H9 (cell line): ENCODE results near the gene MAP7. TPM values are rescaled to one million over a fixed set of nuclear protein-coding genes. Genes with fewer than 3 reads are reported as not detected.

Experiments
- DNase-seq: peaks from one replicate; pipeline ENCODE4 v3.0.0-alpha.2; 2017
- H2AFZ ChIP-seq: one replicate; pipeline ENCODE4 v1.6.1; 2013; ENCODE audit warnings: mild to moderate bottlenecking, low read length, control low read depth, moderate library complexity
- H2AK5ac ChIP-seq: 2 replicates; pipeline ENCODE4 v1.6.1; 2013; ENCODE audit warnings: low read length, control low read depth, mixed read lengths; ENCODE audit not compliant: insufficient read length
- H2BK120ac ChIP-seq: one replicate; pipeline ENCODE4 v1.6.1; 2013; ENCODE audit warnings: low read depth, mild to moderate bottlenecking, low read length, control low read depth, inconsistent platforms; ENCODE audit not compliant: poor library complexity, severe bottlenecking
- H2BK12ac ChIP-seq: 2 replicates; pipeline ENCODE4 v1.6.1; 2013; ENCODE audit warnings: low read length, control low read depth, mixed read lengths, low read depth; ENCODE audit not compliant: insufficient read length
- H2BK15ac ChIP-seq: 2 replicates; pipeline ENCODE4 v1.6.1; 2013; ENCODE audit warnings: low read depth, low read length, control low read depth
- H2BK20ac ChIP-seq: one replicate; pipeline ENCODE4 v1.6.1; 2013; ENCODE audit warnings: low read depth, mild to moderate bottlenecking, low read length, control low read depth, inconsistent platforms; ENCODE audit not compliant: poor library complexity, severe bottlenecking
- H2BK5ac ChIP-seq: 2 replicates; pipeline ENCODE4 v1.6.1; 2013; ENCODE audit warnings: low read length, control low read depth, mixed read lengths; ENCODE audit not compliant: insufficient read length
- H3K14ac ChIP-seq: 2 replicates; pipeline ENCODE4 v1.6.1; 2013; ENCODE audit warnings: low read length, control low read depth; ENCODE audit not compliant: insufficient read depth
- H3K18ac ChIP-seq: 2 replicates; pipeline ENCODE4 v1.6.1; 2013; ENCODE audit warnings: low read depth, mild to moderate bottlenecking, mixed read lengths, low read length, control low read depth; ENCODE audit not compliant: insufficient read length
- H3K23ac ChIP-seq: 2 replicates; pipeline ENCODE4 v1.6.1; 2013; ENCODE audit warnings: low read length, control low read depth, mixed read lengths, low read depth; ENCODE audit not compliant: insufficient read length
- H3K23me2 ChIP-seq: 2 replicates; pipeline ENCODE4 v1.6.1; 2013; ENCODE audit warnings: low read depth, mild to moderate bottlenecking, mixed read lengths, low read length, control low read depth; ENCODE audit not compliant: insufficient read length, poor library complexity, severe bottlenecking
- H3K27ac ChIP-seq: 2 replicates; pipeline ENCODE4 v1.5.1; 2013; ENCODE audit warnings: low read length, control low read depth, mixed read lengths, low read depth; ENCODE audit not compliant: insufficient read length
- H3K27me3 ChIP-seq: 2 replicates; pipeline ENCODE4 v1.6.1; 2013; ENCODE audit warnings: low read length, control low read depth, inconsistent platforms; ENCODE audit not compliant: insufficient read depth
- H3K4ac ChIP-seq: 2 replicates; pipeline ENCODE4 v1.6.1; 2013; ENCODE audit warnings: low read depth, mild to moderate bottlenecking, control low read depth, inconsistent platforms, low read length, moderate library complexity
- H3K4me1 ChIP-seq: 2 replicates; pipeline ENCODE4 v1.6.1; 2013; ENCODE audit warnings: low read length, control low read depth, inconsistent platforms; ENCODE audit not compliant: insufficient read depth
- H3K4me2 ChIP-seq: 2 replicates; pipeline ENCODE4 v1.6.1; 2013; ENCODE audit warnings: low read length, control low read depth, mixed read lengths; ENCODE audit not compliant: insufficient read length, insufficient read depth
- H3K56ac ChIP-seq: 2 replicates; pipeline ENCODE4 v1.6.1; 2013; ENCODE audit warnings: low read depth, mild to moderate bottlenecking, mixed read lengths, low read length, control low read depth; ENCODE audit not compliant: insufficient read length
- H3K79me1 ChIP-seq: 2 replicates; pipeline ENCODE4 v1.6.1; 2013; ENCODE audit warnings: low read depth, mild to moderate bottlenecking, moderate library complexity, low read length, control low read depth, inconsistent platforms; ENCODE audit not compliant: insufficient read depth, poor library complexity, severe bottlenecking
- H3K79me2 ChIP-seq: 2 replicates; pipeline ENCODE4 v1.6.1; 2013; ENCODE audit warnings: low read length, control low read depth, inconsistent platforms; ENCODE audit not compliant: insufficient read depth
- H3K9ac ChIP-seq: 2 replicates; pipeline ENCODE4 v1.6.1; 2013; ENCODE audit warnings: low read length, control low read depth, mixed read lengths; ENCODE audit not compliant: insufficient read length; ENCODE audit errors: extremely low read depth
- H3K9me3 ChIP-seq: one replicate; pipeline ENCODE4 v1.6.1; 2013; ENCODE audit warnings: low read depth, low read length, inconsistent platforms; ENCODE audit not compliant: control insufficient read depth
- H3T11ph ChIP-seq: one replicate; pipeline ENCODE4 v1.6.1; 2013; ENCODE audit warnings: mild to moderate bottlenecking, low read length, control low read depth, inconsistent platforms
- H4K20me1 ChIP-seq: one replicate; pipeline ENCODE4 v1.6.1; 2013; ENCODE audit not compliant: control insufficient read depth, insufficient read length, insufficient read depth
- H4K5ac ChIP-seq: 2 replicates; pipeline ENCODE4 v1.6.1; 2013; ENCODE audit warnings: low read depth, mild to moderate bottlenecking, mixed read lengths, low read length, control low read depth; ENCODE audit not compliant: insufficient read length
- H4K8ac ChIP-seq: replicated peaks from 2 replicates; pipeline ENCODE4 v1.6.1; 2013; ENCODE audit warnings: low read length, control low read depth, mixed read lengths, low read depth; ENCODE audit not compliant: insufficient read length
- H4K91ac ChIP-seq: 2 replicates; pipeline ENCODE4 v1.6.1; 2013; ENCODE audit warnings: low read depth, mild to moderate bottlenecking, moderate library complexity, mixed read lengths, low read length, control low read depth; ENCODE audit not compliant: insufficient read length
- H3K27ac Mint-ChIP-seq, 3 experiments: 2 replicates in 2 of 3; 3 replicates in 1 of 3; pipeline ENCODE4 v1.8.0; 2020 to 2021; ENCODE audit warnings: mixed read lengths in 3 of 3, mild to moderate bottlenecking in 1 of 3, moderate library complexity in 1 of 3
- H3K27me3 Mint-ChIP-seq: 2 replicates; pipeline ENCODE4 v1.8.0; 2021; ENCODE audit warnings: low read depth, mild to moderate bottlenecking, moderate library complexity, mixed read lengths
- H3K36me3 Mint-ChIP-seq, 3 experiments: 2 replicates in 2 of 3; 3 replicates in 1 of 3; pipeline ENCODE4 v1.8.0; 2020 to 2021; ENCODE audit warnings: low read depth in 3 of 3, mixed read lengths in 3 of 3; ENCODE audit not compliant: insufficient read depth in 1 of 3
- H3K4me1 Mint-ChIP-seq, 2 experiments: 2 replicates each; pipeline ENCODE4 v1.8.0; 2020; ENCODE audit warnings: mixed read lengths in 2 of 2
- H3K4me3 Mint-ChIP-seq, 2 experiments: 2 replicates in 1 of 2; 3 replicates in 1 of 2; pipeline ENCODE4 v1.8.0; 2020 to 2021; ENCODE audit warnings: mild to moderate bottlenecking in 2 of 2, mixed read lengths in 2 of 2, moderate library complexity in 1 of 2
- H3K9me3 Mint-ChIP-seq, 2 experiments: 2 replicates in 1 of 2; 3 replicates in 1 of 2; pipeline ENCODE4 v1.8.0; 2020; ENCODE audit warnings: mild to moderate bottlenecking in 2 of 2, mixed read lengths in 2 of 2, moderate library complexity in 1 of 2
- WGBS: extraction: QIAGEN DNeasy Blood & Tissue Kit; methylation state at CpG from one replicate; pipeline ENCODE4 v1.1.7; 2013; ENCODE audit warnings: missing lambda C conversion rate, low lambda C conversion rate, mixed read lengths; ENCODE audit not compliant: insufficient read length; ENCODE audit errors: extremely low coverage; 5-methylcytosine and 5-hydroxymethylcytosine counted together
- total RNA-seq: library from RNA; stranded (reverse); gene quantifications from 2 replicates; pipeline ENCODE4 v1.2.1, GENCODE V29; 2021
- TF ChIP-seq, protein P1 (sequence below): fragments of 200-600 bp; sonication (generic); conservative IDR thresholded peaks from 3 replicates; pipeline ENCODE4 v1.8.0; 2021; ENCODE audit warnings: antibody characterized with exemption, mild to moderate bottlenecking

MAP7 gene
- total RNA-seq, 1 experiment from 2014 or later = 51.1 TPM

DNA sequence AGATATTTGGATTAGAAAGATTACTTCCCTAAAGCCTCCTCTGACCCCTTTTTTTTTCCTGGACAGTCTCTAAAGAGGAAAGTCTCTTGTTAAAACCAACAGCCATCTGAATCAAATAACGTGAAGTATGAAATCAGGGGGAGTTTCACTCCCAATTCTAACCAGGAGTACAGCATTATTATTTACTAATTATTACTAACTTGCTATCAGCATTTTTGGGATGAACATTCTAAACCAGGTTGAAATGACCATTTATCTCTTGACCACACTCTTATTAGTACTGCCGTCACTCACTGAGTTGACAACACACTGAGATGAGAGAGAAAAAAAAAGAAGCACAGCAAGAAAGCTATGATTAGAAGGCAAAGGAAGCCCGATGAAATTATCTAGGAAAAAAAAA is 146.2 kb downstream of the MAP7 start:
- Histone ChIP-seq H2BK20ac (no peak overlapping the region), H3K4me2 (no peak overlapping the region), H3K79me1 (no peaks in the 10 kb centered on the region), H3K9me3 (no peaks in the 10 kb centered on the region), H2BK12ac (no peak overlapping the region), H2AFZ (no peak overlapping the region), H3K4me1 (0 out of 2 replicates have a peak, but pooled peaks cover 2% of the 10 kb centered on the region), H3K23me2 (no peaks in the 10 kb centered on the region), H3K27me3 (no peaks in the 10 kb centered on the region), H3K79me2 (no peaks in the 10 kb centered on the region), H2BK15ac (no peak overlapping the region), H3K9ac (no peak overlapping the region), H4K5ac (no peak overlapping the region), H2BK5ac (no peak overlapping the region), H3T11ph (no peak overlapping the region), H2AK5ac (no peak overlapping the region), H3K18ac (no peak overlapping the region), H4K8ac (no peak overlapping the region), H3K4ac (no peak overlapping the region), H3K14ac (no peak overlapping the region), H4K91ac (no peak overlapping the region), H3K23ac (no peak overlapping the region), H3K27ac (no peak overlapping the region), H2BK120ac (no peak overlapping the region), H3K56ac (no peak overlapping the region), H4K20me1 (no peaks in the 10 kb centered on the region)
- no peak overlapping the region for H3K27ac Mint-ChIP-seq
- H3K27me3 Mint-ChIP-seq = no peaks in the 10 kb centered on the region
- peaks cover 0 to 3% of the 10 kb centered on the region in 2 experiments; a peak in 1 of 5 replicates for H3K9me3 Mint-ChIP-seq
- DNase-seq = no peak
- H3K36me3 Mint-ChIP-seq = peaks cover 10 to 18% (median 12%) of the 10 kb centered on the region in 3 experiments; a peak in 6 of 7 replicates
- no peak overlapping the region for H3K4me3 Mint-ChIP-seq
- H3K4me1 Mint-ChIP-seq = peaks cover 0 to 6% of the 10 kb centered on the region in 2 experiments; a peak in 3 of 4 replicates
- TF ChIP-seq, protein P1, sequence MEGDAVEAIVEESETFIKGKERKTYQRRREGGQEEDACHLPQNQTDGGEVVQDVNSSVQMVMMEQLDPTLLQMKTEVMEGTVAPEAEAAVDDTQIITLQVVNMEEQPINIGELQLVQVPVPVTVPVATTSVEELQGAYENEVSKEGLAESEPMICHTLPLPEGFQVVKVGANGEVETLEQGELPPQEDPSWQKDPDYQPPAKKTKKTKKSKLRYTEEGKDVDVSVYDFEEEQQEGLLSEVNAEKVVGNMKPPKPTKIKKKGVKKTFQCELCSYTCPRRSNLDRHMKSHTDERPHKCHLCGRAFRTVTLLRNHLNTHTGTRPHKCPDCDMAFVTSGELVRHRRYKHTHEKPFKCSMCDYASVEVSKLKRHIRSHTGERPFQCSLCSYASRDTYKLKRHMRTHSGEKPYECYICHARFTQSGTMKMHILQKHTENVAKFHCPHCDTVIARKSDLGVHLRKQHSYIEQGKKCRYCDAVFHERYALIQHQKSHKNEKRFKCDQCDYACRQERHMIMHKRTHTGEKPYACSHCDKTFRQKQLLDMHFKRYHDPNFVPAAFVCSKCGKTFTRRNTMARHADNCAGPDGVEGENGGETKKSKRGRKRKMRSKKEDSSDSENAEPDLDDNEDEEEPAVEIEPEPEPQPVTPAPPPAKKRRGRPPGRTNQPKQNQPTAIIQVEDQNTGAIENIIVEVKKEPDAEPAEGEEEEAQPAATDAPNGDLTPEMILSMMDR = no peak
- WGBS = no CpG with 5 or more reads among the region's 3 CpGs
